Body of pancreas (tissue), 4 donors: ENCODE measurements around the gene POLR2B. TPM values are rescaled to one million over a fixed set of nuclear protein-coding genes. Genes with fewer than 3 reads are reported as not detected.
"Not testable (repeated sequence)": the region's sequence is repeated elsewhere in the genome, so short reads cannot be mapped to it uniquely, and the experiment has no call there.

ENCODE experiments used
- ATAC-seq: fragments of 150-250 bp; one replicate; pipeline ENCODE4 v1.9.1; 2016
- DNase-seq, 4 donors: peaks; one replicate each; pipeline ENCODE4 v3.0.0-alpha.2; 2019
- H3K27ac ChIP-seq, 4 donors: fragments of 200-600 bp; sonication (generic); 1 replicate in 3 of 4; 2 replicates in 1 of 4; pipeline versions ENCODE4 v1.5.1 to v1.6.1; 2016 to 2019; ENCODE audit warnings: mild to moderate bottlenecking in 1 of 4, mixed read lengths in 1 of 4, moderate library complexity in 1 of 4
- H3K27me3 ChIP-seq, 2 donors: fragments of 200-600 bp; sonication (generic); one replicate each; pipeline ENCODE4 v1.6.0; 2016; ENCODE audit warnings: mild to moderate bottlenecking in 1 of 2
- H3K36me3 ChIP-seq, 2 donors: fragments of 200-600 bp; sonication (generic); replicated peaks in 1 of 2; 2 replicates each; pipeline ENCODE4 v1.5.1; 2016; ENCODE audit warnings: low read depth in 2 of 2; ENCODE audit not compliant: insufficient read depth in 1 of 2
- H3K4me1 ChIP-seq: fragments of 200-600 bp; sonication (generic); one replicate; pipeline ENCODE4 v1.6.0; 2016
- H3K4me3 ChIP-seq, 2 donors: fragments of 200-600 bp; sonication (generic); 1 replicate in 1 of 2; 2 replicates in 1 of 2; pipeline ENCODE4 v1.5.1; 2016 to 2019
- H3K9me3 ChIP-seq, 3 donors: fragments of 200-600 bp; sonication (generic); 1 replicate in 2 of 3; 2 replicates in 1 of 3; pipeline ENCODE4 v1.5.1; 2016
- CTCF ChIP-seq, 7 experiments: fragments of 450-650 bp in 4 of 7; fragments of 200-600 bp in 3 of 7; sonication (generic) in 3 of 7; IDR thresholded peaks; one replicate each; pipeline ENCODE4 v1.5.1; 2016 to 2019; ENCODE audit warnings: antibody characterized with exemption in 7 of 7
- POLR2A ChIP-seq, 3 donors: fragments of 450-650 bp; IDR thresholded peaks; one replicate each; pipeline ENCODE4 v1.6.1; 2016; ENCODE audit warnings: antibody characterized with exemption in 3 of 3, mild to moderate bottlenecking in 2 of 3
- WGBS, 2 donors: methylation state at CpG; one replicate each; pipeline ENCODE4 v1.1.5; 2017; 5-methylcytosine and 5-hydroxymethylcytosine counted together
- intact Hi-C: fragments of 100-400 bp; cut with DNase I; formaldehyde crosslinking; loops from one replicate; pipeline ENCODE4 v1.15.1; 2023
- total RNA-seq, 2 donors: library from RNA; depleted of rRNA; stranded (reverse); fragments of >200 nt; gene quantifications; one replicate each; pipeline ENCODE4 v1.1.0, GENCODE V29; 2016

The POLR2B gene
- total RNA-seq, 2 donors from 2014 or later, result 38.6 to 46.2 TPM

- intact Hi-C loops, result no loop called here
- TF ChIP-seq CTCF (IDR thresholded peaks at IDR 0.05) (no peak), POLR2A (IDR thresholded peaks at IDR 0.05) (no peak)
- H3K4me1 ChIP-seq, result no peaks in the 10 kb centered on the region
- no peaks in the 10 kb centered on the region for H3K9me3 ChIP-seq
- no peak overlapping the region for H3K4me3 ChIP-seq
- DNase-seq (peak in 1 of 4 donors; percentile 23), ATAC-seq (peak; percentile 58)
- peak overlapping the region in 2 of 4 donors; percentile 49 to 66 for H3K27ac ChIP-seq
- WGBS, 2 donors, result 54 to 57% methylated on average over 6 of the region's 6 CpGs
- no peaks in the 10 kb centered on the region for H3K27me3 ChIP-seq
- no peaks in the 10 kb centered on the region for H3K36me3 ChIP-seq
Measured at GRCh38 chr4:57043347-57044251, 64.9 kb downstream of the POLR2B start.

DNA sequence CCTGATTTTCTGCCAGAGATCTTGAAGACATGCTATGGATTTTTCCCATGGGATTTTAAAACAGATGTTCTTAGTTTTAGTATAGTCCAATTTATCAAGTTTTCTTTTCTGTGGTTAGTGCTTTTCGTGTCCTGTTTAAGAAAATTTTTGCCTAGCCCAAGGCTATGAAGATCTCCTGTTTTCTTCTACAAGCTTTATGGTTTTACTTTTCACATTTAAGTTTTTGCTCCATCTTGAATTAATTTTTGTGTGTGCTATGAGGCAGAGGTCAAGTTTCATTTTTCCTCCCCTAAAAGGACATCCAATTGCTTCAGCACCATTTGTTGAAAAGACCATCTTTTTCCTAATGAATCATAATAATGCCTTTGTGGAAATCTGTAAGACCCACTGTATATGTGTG is 65.6 kb downstream of the POLR2B start:
- Histone ChIP-seq H3K27me3 (no peaks in the 10 kb centered on the region), H3K27ac (peak overlapping the region in 2 of 4 donors; percentile 49 to 66), H3K4me3 (no peak overlapping the region), H3K9me3 (no peaks in the 10 kb centered on the region), H3K36me3 (no peaks in the 10 kb centered on the region), H3K4me1 (no peaks in the 10 kb centered on the region)
- 71 to 85% methylated on average over 1 of the region's 1 CpG for WGBS, 2 donors
- intact Hi-C loops, result no loop called here
- no peak for ATAC-seq
- DNase-seq, result no peak
- no peak for TF ChIP-seq CTCF (IDR thresholded peaks at IDR 0.05)
- no peak for TF ChIP-seq POLR2A (IDR thresholded peaks at IDR 0.05)

DNA sequence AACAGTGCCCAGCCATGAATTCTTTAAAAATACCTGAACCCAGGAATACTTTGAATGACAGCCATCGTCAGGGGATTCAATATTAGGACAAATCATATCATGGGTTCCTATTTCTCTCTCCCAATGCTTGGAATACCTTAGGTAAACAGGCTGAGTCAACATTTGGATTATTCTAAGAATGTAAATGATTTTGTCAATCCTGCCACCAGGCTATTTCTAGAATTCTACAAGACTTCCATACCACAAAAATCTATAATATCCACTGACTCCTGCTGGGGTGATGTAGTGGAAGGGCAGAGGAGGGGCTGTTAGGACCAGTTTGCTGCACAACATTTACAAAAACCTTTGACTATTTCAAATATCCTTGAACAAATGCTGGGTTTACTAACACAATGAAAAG is 66.3 kb downstream of the POLR2B start:
- Histone ChIP-seq H3K4me1 (no peaks in the 10 kb centered on the region), H3K36me3 (no peaks in the 10 kb centered on the region), H3K4me3 (no peak overlapping the region), H3K27me3 (no peaks in the 10 kb centered on the region), H3K9me3 (no peaks in the 10 kb centered on the region), H3K27ac (peak overlapping the region in 1 of 4 donors; percentile 49)
- DNase-seq (no peak), ATAC-seq (no peak)
- TF ChIP-seq CTCF (IDR thresholded peaks at IDR 0.05) (no peak), POLR2A (IDR thresholded peaks at IDR 0.05) (no peak)
- intact Hi-C loops, result no loop called here
- WGBS, 2 donors, result 53 to 61% methylated on average over 1 of the region's 1 CpG

DNA sequence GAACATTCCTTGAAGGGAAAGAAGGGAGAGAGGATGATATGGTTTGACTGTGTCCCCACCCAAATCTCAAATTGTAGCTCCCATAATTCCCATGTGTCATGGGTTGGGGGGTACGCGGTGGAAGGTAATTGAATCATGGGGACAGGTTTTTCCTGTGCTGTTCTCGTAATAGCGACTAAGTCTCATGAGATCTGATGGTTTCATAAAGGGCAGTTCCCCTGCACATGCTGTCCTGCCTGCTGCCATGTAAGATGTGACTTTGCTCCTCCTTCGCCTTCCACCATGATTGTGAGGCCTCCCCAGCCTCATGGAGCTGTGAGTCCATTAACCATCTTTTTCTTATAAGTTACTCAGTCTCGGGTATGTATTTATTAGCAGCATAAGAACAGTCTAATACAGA is 68.3 kb downstream of the POLR2B start:
- ATAC-seq, H3K4me3 ChIP-seq, H3K9me3 ChIP-seq, DNase-seq, H3K27me3 ChIP-seq, H3K27ac ChIP-seq, intact Hi-C loops, H3K4me1 ChIP-seq, H3K36me3 ChIP-seq: not testable (repeated sequence)
- 86 to 90% methylated on average over 6 of the region's 6 CpGs for WGBS, 2 donors

GRCh38 chr4:57048590-57049304 is 70.1 kb downstream of the POLR2B start:
- intact Hi-C loops, result no loop called here
- peak overlapping the region in 1 of 4 donors; percentile 26 for H3K27ac ChIP-seq

More at GRCh38 chr4:57048590-57049304, 70.1 kb downstream of the POLR2B start:
- Histone ChIP-seq H3K9me3 (no peaks in the 10 kb centered on the region), H3K4me3 (no peak overlapping the region), H3K4me1 (no peaks in the 10 kb centered on the region), H3K36me3 (no peaks in the 10 kb centered on the region), H3K27me3 (no peaks in the 10 kb centered on the region)
- no peak for TF ChIP-seq POLR2A (IDR thresholded peaks at IDR 0.05)
- no peak for TF ChIP-seq CTCF (IDR thresholded peaks at IDR 0.05)
- ATAC-seq, result no peak
- WGBS, 2 donors, result 26 to 82% methylated on average over 1 of the region's 1 CpG
- DNase-seq, result no peak
